Peyer's patch (tissue), 4 donors: Measurements from ENCODE around the gene POU6F2. TPM values are rescaled to one million over a fixed set of nuclear protein-coding genes. Genes with fewer than 3 reads are reported as not detected.

ENCODE experiments used
- DNase-seq, 3 donors: peaks; one replicate each; pipeline ENCODE4 v3.0.0-alpha.2; 2017 to 2019
- H3K27ac ChIP-seq, 4 donors: fragments of 200-600 bp; sonication (generic); one replicate each; pipeline ENCODE4 v1.5.1; 2016 to 2019
- H3K27me3 ChIP-seq, 2 donors: fragments of 200-600 bp; sonication (generic); one replicate each; pipeline ENCODE4 v1.5.1; 2019
- H3K36me3 ChIP-seq, 3 donors: fragments of 200-600 bp; sonication (generic); one replicate each; pipeline ENCODE4 v1.5.1; 2016 to 2019
- H3K4me1 ChIP-seq, 4 donors: fragments of 200-600 bp; sonication (generic); one replicate each; pipeline ENCODE4 v1.5.1; 2016 to 2019
- H3K4me3 ChIP-seq, 4 donors: fragments of 200-600 bp; sonication (generic); 1 replicate in 3 of 4; 2 replicates in 1 of 4; pipeline ENCODE4 v1.5.1; 2016 to 2019; ENCODE audit warnings: mild to moderate bottlenecking in 1 of 4
- H3K9me3 ChIP-seq, 4 donors: fragments of 200-600 bp; sonication (generic); one replicate each; pipeline ENCODE4 v1.5.1; 2016 to 2019; ENCODE audit warnings: mild to moderate bottlenecking in 1 of 4
- POLR2A ChIP-seq, 2 donors: fragments of 450-650 bp; IDR thresholded peaks; one replicate each; pipeline ENCODE4 v1.5.1; 2017; ENCODE audit warnings: antibody characterized with exemption in 2 of 2, mild to moderate bottlenecking in 2 of 2, moderate library complexity in 2 of 2
- total RNA-seq, 4 donors: library from RNA; depleted of rRNA; stranded (reverse); fragments of >200 nt; gene quantifications; one replicate each; pipeline ENCODE4 v1.1.0, GENCODE V29; 2016
- TF ChIP-seq, protein P1 (sequence below), 6 experiments: fragments of 450-650 bp in 4 of 6; fragments of 200-600 bp in 2 of 6; sonication (generic) in 1 of 6; IDR thresholded peaks; one replicate each; pipeline ENCODE4 v1.5.1; 2017 to 2019; ENCODE audit warnings: antibody characterized with exemption in 6 of 6, mild to moderate bottlenecking in 3 of 6, moderate library complexity in 1 of 6

Gene POU6F2
- total RNA-seq, 4 donors from 2014 or later = 0.80 to 1.3 (median 1.2) TPM; not detected in 1

- Histone ChIP-seq H3K27me3 (no peaks in the 10 kb centered on the region), H3K27ac (no peak overlapping the region), H3K4me3 (no peak overlapping the region), H3K9me3 (no peaks in the 10 kb centered on the region), H3K4me1 (no peaks in the 10 kb centered on the region), H3K36me3 (no peaks in the 10 kb centered on the region)
- TF ChIP-seq, protein P1, sequence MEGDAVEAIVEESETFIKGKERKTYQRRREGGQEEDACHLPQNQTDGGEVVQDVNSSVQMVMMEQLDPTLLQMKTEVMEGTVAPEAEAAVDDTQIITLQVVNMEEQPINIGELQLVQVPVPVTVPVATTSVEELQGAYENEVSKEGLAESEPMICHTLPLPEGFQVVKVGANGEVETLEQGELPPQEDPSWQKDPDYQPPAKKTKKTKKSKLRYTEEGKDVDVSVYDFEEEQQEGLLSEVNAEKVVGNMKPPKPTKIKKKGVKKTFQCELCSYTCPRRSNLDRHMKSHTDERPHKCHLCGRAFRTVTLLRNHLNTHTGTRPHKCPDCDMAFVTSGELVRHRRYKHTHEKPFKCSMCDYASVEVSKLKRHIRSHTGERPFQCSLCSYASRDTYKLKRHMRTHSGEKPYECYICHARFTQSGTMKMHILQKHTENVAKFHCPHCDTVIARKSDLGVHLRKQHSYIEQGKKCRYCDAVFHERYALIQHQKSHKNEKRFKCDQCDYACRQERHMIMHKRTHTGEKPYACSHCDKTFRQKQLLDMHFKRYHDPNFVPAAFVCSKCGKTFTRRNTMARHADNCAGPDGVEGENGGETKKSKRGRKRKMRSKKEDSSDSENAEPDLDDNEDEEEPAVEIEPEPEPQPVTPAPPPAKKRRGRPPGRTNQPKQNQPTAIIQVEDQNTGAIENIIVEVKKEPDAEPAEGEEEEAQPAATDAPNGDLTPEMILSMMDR (IDR thresholded peaks at IDR 0.05) = no peak
- no peak for TF ChIP-seq POLR2A (IDR thresholded peaks at IDR 0.05)
- DNase-seq = no peak
Measured at GRCh38 chr7:39301543-39301942, 323.8 kb downstream of the POU6F2 start.

DNA sequence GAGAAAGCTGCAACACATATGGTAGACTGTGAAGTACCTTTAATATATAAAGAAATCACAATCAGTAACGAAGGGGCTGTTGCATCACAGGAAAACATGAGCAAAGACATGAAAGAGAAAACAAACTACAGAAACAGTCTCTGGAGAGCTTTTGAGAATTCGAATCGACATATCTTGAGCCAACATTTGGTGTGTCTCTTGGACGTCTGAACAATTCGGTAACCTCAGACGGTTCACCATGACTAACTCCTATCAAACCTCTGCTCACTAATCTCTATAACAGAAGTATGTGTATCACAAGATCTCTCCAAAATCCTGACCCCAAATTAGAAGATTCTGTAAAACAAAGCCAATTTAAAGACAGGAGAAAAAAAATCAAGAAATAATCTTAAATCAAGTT is 326.5 kb downstream of the POU6F2 start:
- Histone ChIP-seq H3K4me3 (no peak overlapping the region), H3K27ac (no peak overlapping the region), H3K36me3 (no peaks in the 10 kb centered on the region), H3K4me1 (no peaks in the 10 kb centered on the region), H3K9me3 (no peaks in the 10 kb centered on the region), H3K27me3 (no peaks in the 10 kb centered on the region)
- no peak for DNase-seq
- TF ChIP-seq, protein P1 (IDR thresholded peaks at IDR 0.05) = no peak
- no peak for TF ChIP-seq POLR2A (IDR thresholded peaks at IDR 0.05)

- no peaks in the 10 kb centered on the region for H3K36me3 ChIP-seq
- H3K4me1 ChIP-seq = no peaks in the 10 kb centered on the region
- no peak for DNase-seq
- no peaks in the 10 kb centered on the region for H3K9me3 ChIP-seq
- no peak overlapping the region for H3K4me3 ChIP-seq
- TF ChIP-seq, protein P1 (IDR thresholded peaks at IDR 0.05) = no peak
- no peak for TF ChIP-seq POLR2A (IDR thresholded peaks at IDR 0.05)
- no peak overlapping the region for H3K27ac ChIP-seq
- no peaks in the 10 kb centered on the region for H3K27me3 ChIP-seq
Measured at GRCh38 chr7:39304668-39305405, 327.1 kb downstream of the POU6F2 start.

DNA sequence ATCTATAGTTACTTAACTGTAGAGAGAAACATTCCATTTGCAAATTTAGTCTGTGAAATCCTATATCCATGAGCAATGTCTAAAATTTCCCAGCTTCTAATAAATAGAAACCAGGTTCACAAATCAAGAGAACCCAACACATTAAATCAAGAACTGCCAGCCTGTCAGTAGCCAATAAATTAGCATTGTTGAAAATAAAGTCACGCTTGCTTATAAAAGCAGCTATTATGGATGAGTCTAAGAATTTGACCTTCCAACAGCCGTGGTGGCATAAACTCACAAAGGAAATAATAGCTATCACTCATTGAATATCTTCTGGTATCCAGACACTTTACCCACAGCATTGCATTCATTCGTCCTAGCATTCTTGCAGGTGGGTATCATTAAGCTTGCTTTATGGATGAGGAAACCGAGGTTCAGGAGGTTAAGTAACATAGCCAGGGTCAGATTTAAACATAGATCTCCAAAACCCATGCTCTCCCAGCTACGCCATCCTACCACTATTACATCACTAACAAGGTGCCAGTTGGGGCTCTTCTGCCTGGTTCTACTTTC is 328.4 kb downstream of the POU6F2 start:
- no peaks in the 10 kb centered on the region for H3K36me3 ChIP-seq
- H3K4me3 ChIP-seq = no peak overlapping the region
- no peaks in the 10 kb centered on the region for H3K9me3 ChIP-seq
- no peak for DNase-seq
- no peak overlapping the region for H3K27ac ChIP-seq
- TF ChIP-seq, protein P1 (IDR thresholded peaks at IDR 0.05) = no peak
- no peak for TF ChIP-seq POLR2A (IDR thresholded peaks at IDR 0.05)
- no peaks in the 10 kb centered on the region for H3K27me3 ChIP-seq
- no peaks in the 10 kb centered on the region for H3K4me1 ChIP-seq

GRCh38 chr7:39310699-39311098 is 333.0 kb downstream of the POU6F2 start:
- no peaks in the 10 kb centered on the region for H3K9me3 ChIP-seq
- H3K36me3 ChIP-seq = no peaks in the 10 kb centered on the region
- H3K27ac ChIP-seq = no peak overlapping the region
- no peak for DNase-seq
- H3K4me3 ChIP-seq = no peak overlapping the region
- TF ChIP-seq, protein P1 (IDR thresholded peaks at IDR 0.05) = no peak
- TF ChIP-seq POLR2A (IDR thresholded peaks at IDR 0.05) = no peak
- no peaks in the 10 kb centered on the region for H3K4me1 ChIP-seq
- H3K27me3 ChIP-seq = no peaks in the 10 kb centered on the region
